HEK293 (cell line): ENCODE data around the gene CHST8.

Experiments
- KLF1 ChIP-seq: fragments of 450-650 bp; formaldehyde crosslinking; IDR thresholded peaks from 2 replicates; pipeline ENCODE4 v1.5.1; 2016; ENCODE audit warnings: missing biosample characterization, missing genetic modification characterization
- KLF9 ChIP-seq: fragments of 450-650 bp; formaldehyde crosslinking; IDR thresholded peaks from 2 replicates; pipeline ENCODE4 v1.5.1; 2016; ENCODE audit warnings: missing biosample characterization, missing genetic modification characterization, low read depth
- REPIN1 ChIP-seq: fragments of 450-650 bp; formaldehyde crosslinking; IDR thresholded peaks from 2 replicates; pipeline ENCODE4 v1.5.1; 2017; ENCODE audit warnings: missing biosample characterization, missing genetic modification characterization, low read depth
- REST ChIP-seq: fragments of 450-650 bp; formaldehyde crosslinking; IDR thresholded peaks from 2 replicates; pipeline ENCODE4 v1.5.1; 2016; ENCODE audit warnings: missing biosample characterization, missing genetic modification characterization
- YY1 ChIP-seq: fragments of 450-650 bp; formaldehyde crosslinking; IDR thresholded peaks from 2 replicates; pipeline ENCODE4 v1.5.1; 2018; ENCODE audit warnings: missing biosample characterization, missing genetic modification characterization
- ZNF274 ChIP-seq, 2 experiments: fragments of 200-500 bp in 1 of 2; fragments of 450-650 bp in 1 of 2; sonication (Bioruptor generic) in 1 of 2; formaldehyde crosslinking in 1 of 2; IDR thresholded peaks; 2 replicates each; pipeline versions ENCODE4 v1.5.1 to v1.6.1; 2014 to 2016; ENCODE audit warnings: borderline replicate concordance in 1 of 2, inconsistent platforms in 1 of 2, low read length in 1 of 2, missing biosample characterization in 1 of 2, missing genetic modification characterization in 1 of 2
- ZNF623 ChIP-seq: fragments of 450-650 bp; formaldehyde crosslinking; IDR thresholded peaks from 2 replicates; pipeline ENCODE4 v1.5.1; 2016; ENCODE audit warnings: missing biosample characterization, missing genetic modification characterization
- TF ChIP-seq, protein P1 (sequence below): fragments of 450-650 bp; formaldehyde crosslinking; IDR thresholded peaks from 2 replicates; pipeline ENCODE4 v1.5.1; 2016; ENCODE audit warnings: missing biosample characterization, missing genetic modification characterization
- TF ChIP-seq, protein P2 (sequence below): fragments of 450-650 bp; formaldehyde crosslinking; IDR thresholded peaks from 2 replicates; pipeline ENCODE4 v1.5.1; 2016; ENCODE audit warnings: missing biosample characterization, missing genetic modification characterization

- TF ChIP-seq, protein P1, sequence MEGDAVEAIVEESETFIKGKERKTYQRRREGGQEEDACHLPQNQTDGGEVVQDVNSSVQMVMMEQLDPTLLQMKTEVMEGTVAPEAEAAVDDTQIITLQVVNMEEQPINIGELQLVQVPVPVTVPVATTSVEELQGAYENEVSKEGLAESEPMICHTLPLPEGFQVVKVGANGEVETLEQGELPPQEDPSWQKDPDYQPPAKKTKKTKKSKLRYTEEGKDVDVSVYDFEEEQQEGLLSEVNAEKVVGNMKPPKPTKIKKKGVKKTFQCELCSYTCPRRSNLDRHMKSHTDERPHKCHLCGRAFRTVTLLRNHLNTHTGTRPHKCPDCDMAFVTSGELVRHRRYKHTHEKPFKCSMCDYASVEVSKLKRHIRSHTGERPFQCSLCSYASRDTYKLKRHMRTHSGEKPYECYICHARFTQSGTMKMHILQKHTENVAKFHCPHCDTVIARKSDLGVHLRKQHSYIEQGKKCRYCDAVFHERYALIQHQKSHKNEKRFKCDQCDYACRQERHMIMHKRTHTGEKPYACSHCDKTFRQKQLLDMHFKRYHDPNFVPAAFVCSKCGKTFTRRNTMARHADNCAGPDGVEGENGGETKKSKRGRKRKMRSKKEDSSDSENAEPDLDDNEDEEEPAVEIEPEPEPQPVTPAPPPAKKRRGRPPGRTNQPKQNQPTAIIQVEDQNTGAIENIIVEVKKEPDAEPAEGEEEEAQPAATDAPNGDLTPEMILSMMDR: no peak
- TF ChIP-seq, protein P2, sequence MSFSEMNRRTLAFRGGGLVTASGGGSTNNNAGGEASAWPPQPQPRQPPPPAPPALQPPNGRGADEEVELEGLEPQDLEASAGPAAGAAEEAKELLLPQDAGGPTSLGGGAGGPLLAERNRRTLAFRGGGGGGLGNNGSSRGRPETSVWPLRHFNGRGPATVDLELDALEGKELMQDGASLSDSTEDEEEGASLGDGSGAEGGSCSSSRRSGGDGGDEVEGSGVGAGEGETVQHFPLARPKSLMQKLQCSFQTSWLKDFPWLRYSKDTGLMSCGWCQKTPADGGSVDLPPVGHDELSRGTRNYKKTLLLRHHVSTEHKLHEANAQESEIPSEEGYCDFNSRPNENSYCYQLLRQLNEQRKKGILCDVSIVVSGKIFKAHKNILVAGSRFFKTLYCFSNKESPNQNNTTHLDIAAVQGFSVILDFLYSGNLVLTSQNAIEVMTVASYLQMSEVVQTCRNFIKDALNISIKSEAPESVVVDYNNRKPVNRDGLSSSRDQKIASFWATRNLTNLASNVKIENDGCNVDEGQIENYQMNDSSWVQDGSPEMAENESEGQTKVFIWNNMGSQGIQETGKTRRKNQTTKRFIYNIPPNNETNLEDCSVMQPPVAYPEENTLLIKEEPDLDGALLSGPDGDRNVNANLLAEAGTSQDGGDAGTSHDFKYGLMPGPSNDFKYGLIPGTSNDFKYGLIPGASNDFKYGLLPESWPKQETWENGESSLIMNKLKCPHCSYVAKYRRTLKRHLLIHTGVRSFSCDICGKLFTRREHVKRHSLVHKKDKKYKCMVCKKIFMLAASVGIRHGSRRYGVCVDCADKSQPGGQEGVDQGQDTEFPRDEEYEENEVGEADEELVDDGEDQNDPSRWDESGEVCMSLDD (tag by site-specific recombination): no peak
- TF ChIP-seq ZNF623 (no peak), ZNF274 (IDR thresholded peaks at IDR 0.05; ENCODE audit: low read length) (no peak), ZNF274 (tag by site-specific recombination; IDR thresholded peaks at IDR 0.05; ENCODE audit: borderline replicate concordance) (no peak), KLF9 (tag by site-specific recombination) (no peak), REPIN1 (tag by site-specific recombination) (no peak), YY1 (tag by site-specific recombination) (no peak), KLF1 (tag by site-specific recombination) (no peak), REST (tag by site-specific recombination) (no peak)
Measured at GRCh38 chr19:33687481-33688170, 65.9 kb downstream of the CHST8 start.
